ENCODE measurements around the gene AIP.

GRCh38 chr11:67439321-67440228, 43.3 kb upstream of the AIP start:
- TF ChIP-seq CTCF (IDR thresholded peaks at IDR 0.05 in 8 of 11, conservative IDR thresholded peaks at IDR 0.05 in 3 of 11), result peak in 2 of 11 experiments; percentile 15 to 21
- no peak for TF ChIP-seq POLR2A (IDR thresholded peaks at IDR 0.05)
- TF ChIP-seq POLR2AphosphoS5 (IDR thresholded peaks at IDR 0.05), result peak; percentile 33 to 57 (median 51)

Data from spleen (tissue), 7 donors.